Heart left ventricle (tissue), 13 donors: ENCODE results near the gene HSPBP1.

Source experiments
- POLR2A ChIP-seq, 2 donors: fragments of 450-650 bp; IDR thresholded peaks; one replicate each; pipeline ENCODE4 v1.6.1; 2017; ENCODE audit warnings: antibody characterized with exemption in 2 of 2, mild to moderate bottlenecking in 2 of 2, moderate library complexity in 2 of 2
- TF ChIP-seq, protein P1 (sequence below), 12 donors: fragments of 200-600 bp; sonication (generic) in 4 of 12; IDR thresholded peaks; one replicate each; pipeline versions ENCODE4 v1.5.0 to v1.8.0; 2018 to 2022; ENCODE audit warnings: antibody characterized with exemption in 12 of 12, mild to moderate bottlenecking in 5 of 12
- donor health status: ischemic (EF 13 %, LVEDD 7.1; RV severe dilation, severe dysfunction).
- donor health status: DM: no; HTN: yes; CAD: no.
- donor health status: DM: no; HTN: no; CAD: no.
- donor health status: ischemic (EF 25% LVEDD 6.9; RV normal size, moderate dysfunction).
- donor health status: ischemic (EF 25% LVEDD 5.7; RV mildly dilated, moderate dysfunction).
- donor health status: ischemic (EF 35%, LVEDD 5.7; RV mildly dilated, moderate dysfunction).
- donor health status: nonischemic (EF 11% LVEDD 7.7; RV severe dilation, severe dysfunction).
- donor health status: DM: yes; HTN: yes; CAD: no.
- donor health status: PGD.
- donor health status: ischemic (EF 29% LVEDD 5.4; RV normal size, mild dysfunction).
- donor health status: nonischemic (EF 23%, LVEDD 6.1; RV moderate dilation, normal function).

DNA sequence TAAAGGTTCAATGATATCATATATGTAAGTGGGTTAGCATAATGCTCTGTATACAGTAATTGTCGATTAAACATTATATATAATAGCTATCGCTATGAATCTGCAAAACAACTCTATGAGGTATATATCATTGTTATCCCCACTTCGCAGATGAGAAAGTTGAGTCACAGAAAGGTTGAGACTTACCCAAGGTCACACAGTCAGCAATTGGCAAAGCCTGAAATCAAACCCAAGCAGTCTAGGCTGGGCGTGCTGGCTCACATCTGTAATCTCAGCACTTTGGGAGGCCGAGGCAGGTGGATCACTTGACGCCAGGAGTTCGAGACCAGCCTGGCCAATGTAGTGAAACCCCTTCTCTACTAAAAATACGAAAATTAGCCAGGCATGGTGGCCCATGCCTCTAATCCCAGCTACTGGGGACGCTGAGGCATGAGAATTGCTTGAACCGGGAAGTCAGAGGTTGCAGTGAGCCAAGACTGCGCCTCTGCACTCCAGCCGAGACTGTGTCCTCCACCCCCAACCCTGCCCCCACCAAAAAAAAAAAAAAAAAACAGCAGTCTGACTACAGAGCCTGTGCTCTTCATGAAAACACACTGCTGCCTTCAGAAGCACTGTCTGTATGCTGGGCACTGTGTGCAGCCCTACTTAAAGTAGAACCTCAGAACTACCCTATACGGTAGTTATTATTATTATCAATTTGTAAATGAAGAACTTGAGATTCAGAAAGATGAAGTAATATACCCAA lies 1.3 kb downstream of the HSPBP1 start:
- TF ChIP-seq POLR2A (IDR thresholded peaks at IDR 0.05): no peak
- TF ChIP-seq, protein P1, sequence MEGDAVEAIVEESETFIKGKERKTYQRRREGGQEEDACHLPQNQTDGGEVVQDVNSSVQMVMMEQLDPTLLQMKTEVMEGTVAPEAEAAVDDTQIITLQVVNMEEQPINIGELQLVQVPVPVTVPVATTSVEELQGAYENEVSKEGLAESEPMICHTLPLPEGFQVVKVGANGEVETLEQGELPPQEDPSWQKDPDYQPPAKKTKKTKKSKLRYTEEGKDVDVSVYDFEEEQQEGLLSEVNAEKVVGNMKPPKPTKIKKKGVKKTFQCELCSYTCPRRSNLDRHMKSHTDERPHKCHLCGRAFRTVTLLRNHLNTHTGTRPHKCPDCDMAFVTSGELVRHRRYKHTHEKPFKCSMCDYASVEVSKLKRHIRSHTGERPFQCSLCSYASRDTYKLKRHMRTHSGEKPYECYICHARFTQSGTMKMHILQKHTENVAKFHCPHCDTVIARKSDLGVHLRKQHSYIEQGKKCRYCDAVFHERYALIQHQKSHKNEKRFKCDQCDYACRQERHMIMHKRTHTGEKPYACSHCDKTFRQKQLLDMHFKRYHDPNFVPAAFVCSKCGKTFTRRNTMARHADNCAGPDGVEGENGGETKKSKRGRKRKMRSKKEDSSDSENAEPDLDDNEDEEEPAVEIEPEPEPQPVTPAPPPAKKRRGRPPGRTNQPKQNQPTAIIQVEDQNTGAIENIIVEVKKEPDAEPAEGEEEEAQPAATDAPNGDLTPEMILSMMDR (IDR thresholded peaks at IDR 0.05): no peak
